Fibroblast of lung (primary cell): ENCODE measurements around the gene PTPRE.

ENCODE experiments used
- CTCF ChIP-seq, 2 donors: IDR thresholded peaks in 1 of 2; conservative IDR thresholded peaks in 1 of 2; 1 replicate in 1 of 2; 2 replicates in 1 of 2; pipeline ENCODE4 v1.5.1; 2011 to 2012; ENCODE audit warnings: low read length in 2 of 2, control low read depth in 1 of 2, inconsistent platforms in 1 of 2, low read depth in 1 of 2, mild to moderate bottlenecking in 1 of 2
- EZH2 ChIP-seq: IDR thresholded peaks from 2 replicates; pipeline ENCODE4 v1.5.1; 2012; ENCODE audit warnings: low read length, control low read depth, mild to moderate bottlenecking; ENCODE audit errors: missing control alignments

DNA sequence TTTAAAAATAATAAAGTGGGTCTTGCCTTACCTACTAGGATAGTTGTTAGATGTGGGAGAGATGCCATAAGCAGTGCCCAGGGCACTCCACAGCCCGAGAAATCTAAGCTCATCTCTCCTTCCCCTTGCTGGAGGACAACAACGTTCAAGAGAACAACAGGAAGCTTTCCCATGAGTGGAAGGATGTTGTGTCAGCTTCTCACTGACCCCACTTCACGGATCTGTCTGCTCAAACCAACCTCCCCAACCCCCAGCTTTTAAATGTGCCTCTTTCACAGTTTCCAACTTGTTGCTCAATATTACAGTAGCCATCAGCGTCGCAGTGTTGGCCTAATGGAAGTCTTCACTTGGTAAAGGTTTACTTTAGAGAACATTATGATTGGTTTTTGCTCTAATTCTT, 72.1 kb downstream of the PTPRE start:
- TF ChIP-seq CTCF (conservative IDR thresholded peaks at IDR 0.05 in 1 of 2, IDR thresholded peaks at IDR 0.05 in 1 of 2; ENCODE audit: low read depth in 1 of 2, low read length in 2 of 2) (no peak), EZH2 (no peak)
